Inferior parietal cortex (tissue), 1 donor: ENCODE measurements around the gene EPOP.

Experiments used
- DNase-seq: peaks from one replicate; pipeline ENCODE4 v3.0.0-alpha.2; 2016; ENCODE audit errors: extremely low spot score

Gene EPOP

GRCh38 chr17:38674749-38675615 is at the start of gene EPOP:
TSS of gene EPOP (minus strand) at chr17:38674957. CDS start at chr17:38674495, 462 bp downstream.
- peak; percentile 80 for DNase-seq

GRCh38 chr17:38721802-38722201 is 47.0 kb upstream of the EPOP start:
- DNase-seq: no peak

DNA sequence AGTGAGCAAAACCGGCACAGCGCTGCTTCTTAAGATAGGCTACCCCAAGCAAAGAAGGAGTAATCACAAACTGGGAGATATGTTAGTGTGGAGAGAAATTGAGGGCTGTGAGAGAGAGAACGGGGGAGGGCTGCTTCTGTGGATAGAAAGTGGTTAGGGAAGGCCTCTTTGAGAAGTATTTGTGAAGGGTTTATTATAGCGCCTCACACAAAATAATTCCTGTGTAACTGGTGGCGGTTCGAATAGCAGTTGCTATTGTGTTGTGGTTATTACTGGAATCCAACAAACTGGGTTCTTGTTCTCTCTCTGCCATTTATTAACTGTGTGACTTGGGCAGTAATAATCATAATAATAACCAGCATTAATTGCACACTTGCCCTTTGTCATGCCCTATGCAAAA is 46.2 kb upstream of the EPOP start:
- no peak for DNase-seq

GRCh38 chr17:38719943-38720641 is 45.3 kb upstream of the EPOP start:
- DNase-seq: no peak

DNA sequence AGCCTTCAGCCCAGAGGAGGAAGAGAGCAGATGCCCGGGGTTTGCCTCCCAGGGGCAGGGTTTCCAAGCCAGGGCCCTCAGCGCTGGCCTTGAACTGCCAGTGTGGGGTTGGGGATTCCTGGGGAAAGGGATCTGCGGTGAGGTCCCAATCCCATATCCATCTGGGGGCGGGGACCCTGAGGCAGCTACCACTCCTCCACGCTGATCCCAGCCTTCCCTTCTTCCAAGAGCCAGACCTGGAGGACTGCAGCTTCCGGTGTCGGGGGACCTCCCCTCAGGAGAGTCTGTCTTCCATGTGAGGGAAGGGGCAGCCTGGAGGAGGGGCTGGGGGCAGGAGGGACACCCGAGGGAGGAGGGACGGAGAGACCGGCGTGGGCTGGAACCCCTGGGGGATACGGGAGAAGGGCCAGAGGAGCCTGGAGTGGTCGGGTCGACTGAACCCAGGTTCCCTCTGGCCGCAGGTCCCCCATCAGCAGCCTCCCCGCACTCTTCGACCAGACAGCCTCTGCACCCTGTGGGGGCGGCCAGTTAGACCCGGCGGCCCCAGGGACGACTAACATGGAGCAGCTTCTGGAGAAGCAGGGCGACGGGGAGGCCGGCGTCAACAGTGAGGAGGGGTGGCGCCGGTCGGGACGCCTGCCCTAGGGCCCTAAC is 44.7 kb upstream of the EPOP start:
- DNase-seq: no peak

DNA sequence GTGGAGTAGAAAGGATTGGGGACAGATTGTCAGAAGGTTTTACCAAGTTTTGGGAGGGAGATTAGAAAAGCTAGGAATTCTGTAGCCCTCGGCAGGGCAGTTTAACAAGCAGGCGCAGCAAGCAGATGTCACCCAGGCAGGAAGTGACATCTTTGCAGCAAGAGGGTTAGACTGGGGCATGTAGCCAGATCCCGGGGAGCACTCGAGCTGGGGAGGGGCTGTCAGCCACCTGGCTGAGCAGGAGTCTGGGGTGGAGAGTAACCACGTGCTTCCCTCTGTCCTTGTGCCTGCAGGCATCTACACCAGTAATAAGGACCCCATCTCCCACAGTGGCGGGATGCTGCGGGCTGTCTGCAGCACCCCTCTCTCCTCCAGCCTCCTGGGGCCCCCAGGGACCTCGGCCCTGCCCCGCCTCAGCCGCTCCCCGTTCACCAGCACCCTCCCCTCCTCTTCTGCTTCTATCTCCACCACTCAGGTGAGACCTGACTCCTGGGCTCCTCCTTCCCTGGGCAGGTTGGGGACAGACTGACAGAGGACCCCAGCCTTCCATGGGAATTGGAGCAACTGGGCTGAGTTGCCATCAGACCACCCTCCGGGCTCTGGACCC is 42.5 kb upstream of the EPOP start:
- DNase-seq: no peak

DNA sequence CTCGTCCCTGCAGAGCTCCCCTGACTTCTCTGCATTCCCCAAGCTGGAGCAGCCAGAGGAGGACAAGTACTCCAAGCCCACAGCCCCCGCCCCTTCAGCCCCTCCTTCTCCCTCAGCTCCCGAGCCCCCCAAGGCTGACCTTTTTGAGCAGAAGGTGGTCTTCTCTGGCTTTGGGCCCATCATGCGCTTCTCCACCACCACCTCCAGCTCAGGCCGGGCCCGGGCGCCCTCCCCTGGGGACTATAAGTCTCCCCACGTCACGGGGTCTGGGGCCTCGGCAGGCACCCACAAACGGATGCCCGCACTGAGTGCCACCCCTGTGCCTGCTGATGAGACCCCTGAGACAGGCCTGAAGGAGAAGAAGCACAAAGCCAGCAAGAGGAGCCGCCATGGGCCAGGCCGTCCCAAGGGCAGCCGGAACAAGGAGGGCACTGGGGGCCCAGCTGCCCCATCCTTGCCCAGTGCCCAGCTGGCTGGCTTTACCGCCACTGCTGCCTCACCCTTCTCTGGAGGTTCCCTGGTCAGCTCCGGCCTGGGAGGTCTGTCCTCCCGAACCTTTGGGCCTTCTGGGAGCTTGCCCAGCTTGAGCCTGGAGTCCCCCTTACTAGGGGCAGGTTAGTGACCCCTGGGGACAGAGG is 41.7 kb upstream of the EPOP start:
- DNase-seq: no peak

GRCh38 chr17:38715216-38715943 is 40.6 kb upstream of the EPOP start:
- no peak for DNase-seq

DNA sequence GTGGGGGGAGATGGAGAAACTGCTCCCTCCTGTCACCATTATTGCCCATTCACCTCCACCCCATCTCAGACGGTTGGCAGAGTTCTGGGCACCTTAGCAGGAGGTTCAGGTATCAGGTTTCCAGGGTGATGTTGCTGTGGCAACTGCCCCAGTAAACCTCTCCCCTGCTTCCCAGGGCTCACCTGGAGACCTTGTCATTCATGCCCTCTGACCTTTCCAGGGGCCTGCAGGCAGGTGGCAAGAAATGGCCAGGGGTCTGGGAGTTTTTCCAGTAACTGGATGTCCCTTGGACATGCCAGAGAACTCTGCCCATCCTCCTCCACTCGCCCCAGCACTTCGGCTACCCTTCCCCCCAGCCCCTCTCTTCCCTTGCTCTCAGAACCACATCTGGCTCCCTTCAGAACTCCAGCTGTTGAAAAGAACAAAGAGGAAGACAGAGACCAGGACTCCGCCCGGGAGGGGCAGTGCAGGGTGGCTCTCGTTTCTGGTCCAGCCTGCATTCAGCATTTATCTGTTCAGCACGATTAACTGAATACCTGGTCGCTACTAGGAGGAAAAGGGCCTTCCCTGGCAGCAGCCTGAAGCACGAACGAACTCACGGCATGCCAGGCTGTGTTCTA is 38.8 kb upstream of the EPOP start:
- no peak for DNase-seq

DNA sequence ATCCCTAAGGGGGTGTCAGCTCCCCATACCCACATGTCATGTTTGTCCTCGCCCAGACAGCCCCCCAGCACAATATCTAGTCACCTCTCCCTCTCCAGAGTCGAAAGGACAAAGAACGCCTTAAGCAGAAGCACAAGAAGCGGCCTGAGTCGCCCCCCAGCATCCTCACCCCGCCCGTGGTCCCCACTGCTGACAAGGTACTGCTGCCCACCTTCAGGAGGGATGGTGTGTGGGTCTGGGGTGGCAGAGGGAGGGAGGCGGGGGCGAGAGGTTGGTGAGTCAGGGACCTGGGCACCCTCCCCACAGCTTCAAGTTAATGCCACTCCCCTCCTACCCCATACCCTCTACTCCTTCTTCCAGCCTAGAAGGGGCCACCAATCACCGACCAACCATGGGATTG is 37.8 kb upstream of the EPOP start:
- DNase-seq: no peak

DNA sequence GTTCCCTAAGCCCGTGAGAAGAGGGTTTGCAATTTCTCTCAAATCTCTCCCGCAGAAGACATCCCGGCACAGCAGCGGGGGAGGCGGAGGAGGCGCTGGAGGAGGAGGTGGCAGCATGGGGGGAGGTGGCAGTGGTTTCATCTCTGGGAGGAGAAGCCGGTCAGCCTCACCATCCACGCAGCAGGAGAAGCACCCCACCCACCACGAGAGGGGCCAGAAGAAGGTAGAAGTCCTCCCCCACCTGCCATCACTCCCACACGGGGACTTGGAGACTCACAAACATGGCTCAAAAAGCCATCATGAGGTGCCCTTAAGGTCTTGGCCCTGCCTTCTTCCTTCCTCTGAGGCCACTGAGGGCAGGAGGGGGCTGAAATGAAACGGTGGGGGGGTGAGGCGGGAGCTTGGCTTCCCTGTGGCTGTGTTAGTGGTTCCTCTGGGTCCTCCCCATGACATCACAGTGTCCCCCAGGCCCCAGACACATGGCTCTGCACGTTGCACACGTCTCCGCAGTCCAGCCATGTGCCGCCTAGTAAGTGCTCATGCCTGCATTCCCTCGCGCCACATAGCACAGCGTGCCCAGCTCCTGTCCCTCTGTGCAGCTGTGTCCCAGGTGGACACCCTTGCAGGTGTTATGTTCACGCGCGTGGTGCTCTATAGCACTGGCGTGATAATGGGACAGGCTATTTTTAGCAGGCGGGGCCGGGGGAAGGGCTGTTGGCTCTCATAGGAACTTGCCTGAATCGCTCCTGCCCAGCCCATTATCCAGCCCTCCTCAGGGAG is 37.2 kb upstream of the EPOP start:
- DNase-seq: no peak

GRCh38 chr17:38710985-38711384 is 36.2 kb upstream of the EPOP start:
- no peak for DNase-seq

GRCh38 chr17:38710604-38710962 is 35.8 kb upstream of the EPOP start:
- DNase-seq: no peak

- DNase-seq: no peak
These were observed 35.3 kb upstream of the EPOP start for GRCh38 chr17:38709864-38710603.

DNA sequence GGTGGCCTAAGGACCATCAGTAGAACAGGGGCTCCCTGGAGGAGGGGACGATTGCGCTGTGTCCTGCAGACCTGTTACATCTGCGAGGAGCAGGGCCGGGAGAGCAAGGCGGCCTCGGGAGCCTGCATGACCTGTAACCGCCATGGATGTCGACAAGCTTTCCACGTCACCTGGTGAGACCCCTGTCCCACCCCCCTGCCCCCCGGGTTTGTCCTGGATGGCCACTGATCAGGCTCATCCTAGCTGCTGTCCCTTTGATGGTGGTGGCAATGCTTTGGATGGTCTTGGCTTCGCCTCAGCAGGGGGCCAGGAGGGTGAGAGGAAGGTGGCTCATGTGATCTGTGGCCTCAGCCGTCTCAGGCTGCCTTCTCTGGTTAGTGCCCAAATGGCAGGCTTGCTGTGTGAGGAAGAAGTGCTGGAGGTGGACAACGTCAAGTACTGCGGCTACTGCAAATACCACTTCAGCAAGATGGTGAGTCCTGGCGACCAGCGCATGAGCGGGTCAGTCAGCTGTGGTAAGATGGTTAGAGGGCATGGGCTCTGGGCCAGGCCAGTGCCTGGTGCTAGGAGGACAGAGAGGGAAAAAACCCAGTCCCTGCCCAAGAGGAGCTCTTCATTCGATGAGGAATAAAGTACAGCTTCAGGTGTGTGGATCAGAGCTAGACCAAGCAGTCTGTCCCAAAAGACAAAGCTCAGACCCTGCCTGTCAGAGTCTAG is 34.5 kb upstream of the EPOP start:
- DNase-seq: no peak

GRCh38 chr17:38707678-38708351 is 33.1 kb upstream of the EPOP start:
- DNase-seq: no peak

- no peak for DNase-seq
These were observed 31.9 kb upstream of the EPOP start for GRCh38 chr17:38706505-38707216.
